IMR-90 (cell line): ENCODE results near the gene PRR36. TPM values are rescaled to one million over a fixed set of nuclear protein-coding genes. Genes with fewer than 3 reads are reported as not detected.

Source experiments
- ATAC-seq: fragments of 200-7000 bp; cut with Tn5 transposase; 2 replicates; pipeline ENCODE4 v1.9.1; 2020; ENCODE audit warnings: low read depth, mild to moderate bottlenecking, moderate library complexity
- BruUV-seq: library from RNA; stranded (reverse); fragments of 400-500 nt; replicated peaks from 2 replicates; lab custom pipeline; 2021; lab: Mats Ljungman, UMichigan
- CTCF ChIA-PET: fragments of 300-600 bp; formaldehyde crosslinking; extraction: SDS; loops from one replicate; lab custom pipeline; 2021; ENCODE audit warnings: antibody characterized with exemption; lab: Yijun Ruan, JAX
- POLR2A ChIA-PET: fragments of 300-600 bp; sonication (Branson Sonifier 250); formaldehyde crosslinking; loops from one replicate; lab custom pipeline; 2022; ENCODE audit warnings: antibody characterized with exemption; ENCODE audit not compliant: unreplicated experiment; lab: Charles Lee
- DNase-seq: peaks from one replicate; pipeline ENCODE4 v3.0.0; 2013
- H2AFZ ChIP-seq: replicated peaks from 2 replicates; pipeline ENCODE3; 2013; ENCODE audit warnings: low read length, mild to moderate bottlenecking; ENCODE audit not compliant: poor library complexity
- H2AK5ac ChIP-seq: 2 replicates; pipeline ENCODE4 v1.6.1; 2013; ENCODE audit warnings: low read depth, low read length, inconsistent platforms
- H2AK9ac ChIP-seq: replicated peaks from 2 replicates; pipeline ENCODE3; 2013; ENCODE audit warnings: mild to moderate bottlenecking, low read depth, low read length, moderate library complexity; ENCODE audit not compliant: poor library complexity
- H2BK120ac ChIP-seq: 2 replicates; pipeline ENCODE4 v1.6.1; 2013; ENCODE audit warnings: low read depth, low read length, inconsistent platforms
- H2BK15ac ChIP-seq: 3 replicates; pipeline ENCODE4 v1.6.1; 2013; ENCODE audit warnings: low read depth, low read length, inconsistent platforms
- H2BK20ac ChIP-seq: 2 replicates; pipeline ENCODE4 v1.6.1; 2013; ENCODE audit warnings: low read depth, mild to moderate bottlenecking, inconsistent platforms, low read length, moderate library complexity
- H2BK5ac ChIP-seq: 2 replicates; pipeline ENCODE4 v1.6.1; 2013; ENCODE audit warnings: mild to moderate bottlenecking, low read depth, low read length, inconsistent platforms; ENCODE audit not compliant: poor library complexity, severe bottlenecking
- H3K14ac ChIP-seq: replicated peaks from 2 replicates; pipeline ENCODE4 v1.6.1; 2013; ENCODE audit warnings: low read depth, low read length, inconsistent platforms
- H3K18ac ChIP-seq: 2 replicates; pipeline ENCODE4 v1.6.1; 2013; ENCODE audit warnings: low read depth, low read length, control low read depth
- H3K23ac ChIP-seq: 2 replicates; pipeline ENCODE4 v1.6.1; 2013; ENCODE audit warnings: low read depth, low read length, inconsistent platforms
- H3K27ac ChIP-seq: 2 replicates; pipeline ENCODE4 v1.5.1; 2013; ENCODE audit warnings: mild to moderate bottlenecking, control low read depth, low read length; ENCODE audit not compliant: insufficient read depth
- H3K27me3 ChIP-seq: 2 replicates; pipeline ENCODE4 v1.6.1; 2013; ENCODE audit warnings: low read length; ENCODE audit not compliant: control insufficient read depth, insufficient read depth
- H3K36me3 ChIP-seq: 2 replicates; pipeline ENCODE4 v1.6.1; 2013; ENCODE audit warnings: low read length, mixed read lengths; ENCODE audit not compliant: control insufficient read depth, insufficient read depth
- H3K4ac ChIP-seq: 2 replicates; pipeline ENCODE4 v1.6.1; 2013; ENCODE audit warnings: low read depth, low read length, inconsistent platforms
- H3K4me1 ChIP-seq: 2 replicates; pipeline ENCODE4 v1.6.1; 2013; ENCODE audit warnings: low read length, mixed read lengths; ENCODE audit not compliant: control insufficient read depth, insufficient read depth
- H3K4me2 ChIP-seq: 2 replicates; pipeline ENCODE4 v1.6.1; 2013; ENCODE audit warnings: low read depth, mild to moderate bottlenecking, control low read depth, low read length, moderate library complexity
- H3K4me3 ChIP-seq: 2 replicates; pipeline ENCODE4 v1.5.1; 2013; ENCODE audit warnings: low read depth, mild to moderate bottlenecking, control low read depth, low read length, moderate library complexity; ENCODE audit not compliant: insufficient read depth
- H3K56ac ChIP-seq: 2 replicates; pipeline ENCODE4 v1.6.1; 2013; ENCODE audit warnings: low read length, inconsistent platforms; ENCODE audit not compliant: insufficient read depth; ENCODE audit errors: extremely low read depth
- H3K79me1 ChIP-seq, 2 experiments: 2 replicates each; pipeline ENCODE4 v1.6.1; 2013; ENCODE audit warnings: low read length in 2 of 2, inconsistent platforms in 1 of 2, low read depth in 1 of 2
- H3K9ac ChIP-seq: 2 replicates; pipeline ENCODE4 v1.6.1; 2013; ENCODE audit warnings: low read depth, low read length, control low read depth
- H3K9me1 ChIP-seq: 2 replicates; pipeline ENCODE4 v1.6.1; 2013; ENCODE audit warnings: low read length, inconsistent platforms; ENCODE audit not compliant: insufficient read depth
- H3K9me3 ChIP-seq: 2 replicates; pipeline ENCODE4 v1.6.1; 2013; ENCODE audit warnings: low read length; ENCODE audit not compliant: control insufficient read depth, insufficient read depth
- H4K20me1 ChIP-seq: 2 replicates; pipeline ENCODE4 v1.6.1; 2013; ENCODE audit warnings: low read length, inconsistent platforms; ENCODE audit not compliant: insufficient read depth
- H4K5ac ChIP-seq: 2 replicates; pipeline ENCODE4 v1.6.1; 2013; ENCODE audit warnings: mild to moderate bottlenecking, low read depth, low read length, control low read depth
- H4K8ac ChIP-seq, 2 experiments: 2 replicates each; pipeline ENCODE4 v1.6.1; 2013; ENCODE audit warnings: low read depth in 2 of 2, low read length in 2 of 2, control low read depth in 1 of 2, inconsistent platforms in 1 of 2
- H4K91ac ChIP-seq: 2 replicates; pipeline ENCODE4 v1.6.1; 2013; ENCODE audit warnings: low read depth, low read length, inconsistent platforms; ENCODE audit not compliant: insufficient read depth
- CHD1 ChIP-seq: IDR thresholded peaks from 2 replicates; pipeline ENCODE4 v1.6.1; 2012; ENCODE audit warnings: low read depth, low read length, improper control_type of control experiment
- WGBS, 2 experiments: methylation state at CpG; one replicate each; pipeline versions ENCODE4 v1.1.5 to v1.1.7; 2013; ENCODE audit warnings: missing lambda C conversion rate in 2 of 2; ENCODE audit not compliant: insufficient read length in 1 of 2; ENCODE audit errors: extremely low coverage in 2 of 2; 5-methylcytosine and 5-hydroxymethylcytosine counted together
- dilution Hi-C: fragments of 300-500 bp; cut with HindIII; formaldehyde crosslinking; loops from one replicate; pipeline ENCODE4 v1.14.3; 2018; ENCODE audit warnings: low sequenced_read_pairs; ENCODE audit not compliant: unreplicated experiment
- in situ Hi-C: fragments of 300-500 bp; cut with MboI; formaldehyde crosslinking; loops from 3 replicates; pipeline ENCODE4 v1.14.3; 2019; ENCODE audit warnings: low sequenced_read_pairs, inconsistent platforms, mixed read lengths
- intact Hi-C: fragments of 100-400 bp; cut with micrococcal nuclease; formaldehyde crosslinking; loops from 2 replicates; pipeline ENCODE4 v1.10.0; 2022
- polyA plus RNA-seq, 3 experiments: library from polyadenylated mRNA; depleted of rRNA; stranded (reverse); fragments of >200 nt; gene quantifications; 2 replicates each; pipeline ENCODE4 v1.2.3, GENCODE V29; 2012; ENCODE audit warnings: low replicate concordance in 1 of 3
- total RNA-seq: library from RNA; depleted of rRNA; stranded (reverse); fragments of >200 nt; gene quantifications from 2 replicates; pipeline ENCODE4 v1.2.3, GENCODE V29; 2012

The PRR36 gene
- total and polyA plus RNA-seq, 2 of the 4 experiments (the other 2 are of a cell fraction): 0.02 TPM; not detected in 1

- Histone ChIP-seq H2BK5ac (no peak overlapping the region), H2AFZ (no peak overlapping the region), H2BK15ac (no peak overlapping the region), H3K9me3 (no peaks in the 10 kb centered on the region), H3K14ac (no peak overlapping the region), H3K9me1 (0 out of 2 replicates have a peak, but pooled peaks cover 2% of the 10 kb centered on the region), H2AK9ac (no peak overlapping the region), H3K4ac (no peak overlapping the region), H3K79me1 (peaks cover 0 to 24% of the 10 kb centered on the region in 2 experiments; a peak in 1 of 4 replicates), H3K27ac (no peak overlapping the region), H4K8ac (no peak overlapping the region), H2BK120ac (no peak overlapping the region), H2BK20ac (no peak overlapping the region), H4K91ac (no peak overlapping the region), H3K4me3 (no peak overlapping the region), H2AK5ac (no peak overlapping the region), H3K27me3 (no peaks in the 10 kb centered on the region), H3K23ac (no peak overlapping the region), H3K9ac (no peak overlapping the region), H3K56ac (no peak overlapping the region), H4K20me1 (no peaks in the 10 kb centered on the region), H3K4me2 (no peak overlapping the region), H3K18ac (no peak overlapping the region), H3K4me1 (0 out of 2 replicates have a peak, but pooled peaks cover 2% of the 10 kb centered on the region), H3K36me3 (peaks cover 16% of the 10 kb centered on the region), H4K5ac (no peak overlapping the region)
- no TSS peak for BruUV-seq
- no peak for ATAC-seq
- in situ Hi-C loops (no loop called here), dilution Hi-C loops (no loop called here), intact Hi-C loops (no loop called here)
- DNase-seq: no peak
- 91% methylated on average over 4 of the region's 13 CpGs; no CpG with 5 or more reads in 1 of the 2 experiments for WGBS, 2 experiments
- POLR2A ChIA-PET: no interaction called here
- no peak for TF ChIP-seq CHD1
- CTCF ChIA-PET: no interaction called here
Observed at GRCh38 chr19:7895565-7895964, 21.4 kb upstream of the PRR36 start.
